Prostate gland (tissue), 2 donors: ENCODE data around the gene TUBGCP2.

Source experiments
- CTCF ChIP-seq, 4 experiments: fragments of 200-600 bp in 2 of 4; fragments of 450-650 bp in 2 of 4; sonication (generic) in 2 of 4; IDR thresholded peaks; 1 replicate in 3 of 4; 2 replicates in 1 of 4; pipeline ENCODE4 v1.5.1; 2016 to 2019; ENCODE audit warnings: antibody characterized with exemption in 4 of 4, mild to moderate bottlenecking in 2 of 4, moderate library complexity in 2 of 4
- POLR2A ChIP-seq: fragments of 450-650 bp; IDR thresholded peaks from one replicate; pipeline ENCODE4 v1.6.1; 2016; ENCODE audit warnings: antibody characterized with exemption, mild to moderate bottlenecking

GRCh38 chr10:133346413-133346812 is 37.7 kb upstream of the TUBGCP2 start:
- TF ChIP-seq CTCF (IDR thresholded peaks at IDR 0.05) (no peak), POLR2A (no peak)
